Activated CD8-positive, alpha-beta memory T cell treated with anti-CD3 and anti-CD28 coated beads for 24 hours (primary cell): ENCODE data around the gene TMEM107.
A peak's percentile ranks its signal among the peaks of the same experiment; 100 is the strongest.

ENCODE experiments used
- DNase-seq: peaks from one replicate; pipeline ENCODE4 v3.0.0-alpha.2; 2020

Gene TMEM107

GRCh38 chr17:8161289-8162232, 14.6 kb downstream of the TMEM107 start:
- DNase-seq, result no peak

GRCh38 chr17:8160741-8161221, 15.4 kb downstream of the TMEM107 start:
- peak; percentile 56 for DNase-seq

GRCh38 chr17:8160224-8160577, 16.0 kb downstream of the TMEM107 start:
- no peak for DNase-seq

- no peak for DNase-seq
Measured at GRCh38 chr17:8159459-8160223, 16.5 kb downstream of the TMEM107 start.

GRCh38 chr17:8159032-8159400, 17.2 kb downstream of the TMEM107 start:
- no peak for DNase-seq

GRCh38 chr17:8158267-8159031, 17.7 kb downstream of the TMEM107 start:
- peak; percentile 95 for DNase-seq

GRCh38 chr17:8156246-8156992, 19.8 kb downstream of the TMEM107 start:
- peak; percentile 99 for DNase-seq

- DNase-seq, result no peak
Measured at GRCh38 chr17:8155996-8156245, 20.3 kb downstream of the TMEM107 start.

GRCh38 chr17:8155231-8155995, 20.8 kb downstream of the TMEM107 start:
- DNase-seq, result no peak

GRCh38 chr17:8154608-8155155, 21.5 kb downstream of the TMEM107 start:
- no peak for DNase-seq

GRCh38 chr17:8153957-8154607, 22.1 kb downstream of the TMEM107 start:
- DNase-seq, result peak; percentile 90

GRCh38 chr17:8153525-8153956, 22.6 kb downstream of the TMEM107 start:
- peak; percentile 72 for DNase-seq

- DNase-seq, result no peak
Measured at GRCh38 chr17:8153031-8153451, 23.1 kb downstream of the TMEM107 start.

- DNase-seq, result peak; percentile 91
Measured at GRCh38 chr17:8152112-8152775, 23.9 kb downstream of the TMEM107 start, which contains the start of gene PER1. Gene PER1, minus strand, starts transcription at chr17:8152404. Its CDS starts 1,698 bp downstream, at chr17:8150706.

GRCh38 chr17:8151641-8152111, 24.5 kb downstream of the TMEM107 start:
- DNase-seq, result no peak

GRCh38 chr17:8151120-8151640, 25.0 kb downstream of the TMEM107 start:
- DNase-seq, result peak; percentile 92

- no peak for DNase-seq
Measured at GRCh38 chr17:8150194-8151119, 25.7 kb downstream of the TMEM107 start.

GRCh38 chr17:8149419-8150193, 26.6 kb downstream of the TMEM107 start:
- DNase-seq, result no peak
